KMS-11 (cell line): ENCODE data around the gene FOXP1.

Experiments
- H2AFZ ChIP-seq: fragments of 200-600 bp; sonication (generic); 2 replicates; pipeline ENCODE4 v1.6.1; 2016; ENCODE audit warnings: antibody characterized with exemption, mixed run types, low read depth
- H3K27ac ChIP-seq: fragments of 200-600 bp; sonication (generic); 2 replicates; pipeline ENCODE4 v1.6.1; 2016; ENCODE audit warnings: mild to moderate bottlenecking, mixed run types
- H3K27me3 ChIP-seq: fragments of 200-600 bp; sonication (generic); 2 replicates; pipeline ENCODE4 v1.6.1; 2017; ENCODE audit warnings: mild to moderate bottlenecking, low read depth, mixed run types, moderate library complexity; ENCODE audit not compliant: insufficient read depth
- H3K36me3 ChIP-seq: fragments of 200-600 bp; sonication (generic); 2 replicates; pipeline ENCODE4 v1.6.1; 2017; ENCODE audit warnings: mild to moderate bottlenecking, mixed run types; ENCODE audit not compliant: insufficient read depth
- H3K4me1 ChIP-seq: fragments of 200-600 bp; sonication (generic); 2 replicates; pipeline ENCODE4 v1.6.1; 2016; ENCODE audit warnings: mild to moderate bottlenecking, low read depth, mixed run types; ENCODE audit not compliant: poor library complexity, severe bottlenecking
- H3K4me2 ChIP-seq: fragments of 200-600 bp; sonication (generic); 2 replicates; pipeline ENCODE4 v1.7.0; 2016; ENCODE audit warnings: mild to moderate bottlenecking, mixed run types
- H3K4me3 ChIP-seq: fragments of 200-600 bp; sonication (generic); IDR thresholded peaks from 2 replicates; pipeline ENCODE4 v1.6.1; 2017; ENCODE audit warnings: low read depth, low read length, mixed read lengths; ENCODE audit not compliant: insufficient read depth
- H3K79me2 ChIP-seq: fragments of 200-600 bp; sonication (generic); 2 replicates; pipeline ENCODE4 v1.6.1; 2016; ENCODE audit warnings: low read depth, mixed run types; ENCODE audit not compliant: insufficient read depth
- H3K9ac ChIP-seq: fragments of 200-600 bp; sonication (generic); 2 replicates; pipeline ENCODE4 v1.6.1; 2016; ENCODE audit warnings: mild to moderate bottlenecking, mixed run types
- H4K20me1 ChIP-seq: fragments of 200-600 bp; sonication (generic); 2 replicates; pipeline ENCODE4 v1.6.1; 2016; ENCODE audit warnings: mild to moderate bottlenecking, mixed run types; ENCODE audit not compliant: insufficient read depth
- CTCF ChIP-seq: fragments of 200-600 bp; sonication (generic); conservative IDR thresholded peaks from 2 replicates; pipeline ENCODE4 v1.6.1; 2017; ENCODE audit warnings: low read depth, mild to moderate bottlenecking, antibody characterized with exemption, low read length, moderate library complexity, mixed read lengths

Gene FOXP1

GRCh38 chr3:71360764-71361163, 222.8 kb downstream of the FOXP1 start:
- Histone ChIP-seq H3K9ac (no peak overlapping the region), H3K4me2 (no peak overlapping the region), H4K20me1 (no peaks in the 10 kb centered on the region), H3K36me3 (no peaks in the 10 kb centered on the region), H2AFZ (no peak overlapping the region), H3K4me3 (no peak overlapping the region), H3K79me2 (no peaks in the 10 kb centered on the region), H3K4me1 (peaks cover 15% of the 10 kb centered on the region), H3K27me3 (no peaks in the 10 kb centered on the region), H3K27ac (no peak overlapping the region)
- TF ChIP-seq CTCF = no peak

GRCh38 chr3:71360180-71360579, 223.3 kb downstream of the FOXP1 start:
- no peaks in the 10 kb centered on the region for H3K36me3 ChIP-seq
- H4K20me1 ChIP-seq = no peaks in the 10 kb centered on the region
- H3K4me3 ChIP-seq = no peak overlapping the region
- no peak overlapping the region for H3K4me2 ChIP-seq
- no peak overlapping the region for H3K27ac ChIP-seq
- no peak overlapping the region for H3K9ac ChIP-seq
- peaks cover 21% of the 10 kb centered on the region for H3K4me1 ChIP-seq
- no peak overlapping the region for H2AFZ ChIP-seq
- H3K27me3 ChIP-seq = no peaks in the 10 kb centered on the region
- no peaks in the 10 kb centered on the region for H3K79me2 ChIP-seq
- TF ChIP-seq CTCF = no peak

DNA sequence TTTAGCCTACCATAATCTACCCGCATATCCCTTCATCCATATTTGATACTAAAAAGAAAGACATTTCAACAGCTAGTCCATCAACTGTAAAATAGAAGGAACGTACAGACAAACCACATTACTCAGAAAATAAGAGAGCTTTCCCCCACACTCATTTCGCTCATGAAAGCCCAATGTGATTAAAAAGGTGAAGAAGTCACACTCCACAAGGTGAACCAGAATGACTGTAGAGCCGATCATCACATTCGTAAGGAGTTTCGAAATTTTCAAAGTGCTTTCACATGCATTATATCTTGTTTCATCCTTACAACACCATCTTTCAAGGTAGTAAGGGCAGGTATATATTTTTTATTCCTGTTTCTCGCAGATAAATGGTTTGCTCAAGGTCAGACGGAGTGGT, 225.3 kb downstream of the FOXP1 start:
- H3K4me2 ChIP-seq = no peak overlapping the region
- no peak for TF ChIP-seq CTCF

DNA sequence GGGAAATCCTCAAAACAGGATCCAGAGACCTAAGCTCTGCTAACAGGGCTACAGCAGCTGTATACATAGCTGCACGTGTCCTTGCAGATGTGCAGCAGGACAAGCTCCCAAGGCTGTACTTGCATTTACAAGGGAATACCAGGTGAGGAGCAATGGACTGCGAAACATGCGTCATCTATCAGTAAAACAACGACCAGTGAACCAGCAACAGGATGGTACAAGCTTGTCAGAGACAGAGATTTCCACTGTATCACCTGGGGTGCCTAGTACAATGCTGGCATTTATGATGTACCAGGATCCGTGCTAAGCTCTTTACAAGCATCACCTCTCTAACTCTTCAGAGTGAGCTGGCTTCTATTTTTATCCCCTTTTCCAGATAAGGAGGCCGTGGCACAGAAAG, 227.3 kb downstream of the FOXP1 start:
- no peaks in the 10 kb centered on the region for H3K36me3 ChIP-seq
- H2AFZ ChIP-seq = peak overlapping the region; percentile 52; the same call in 1 of the 2 replicates
- no peaks in the 10 kb centered on the region for H3K79me2 ChIP-seq
- H3K4me3 ChIP-seq = peak overlapping the region; percentile 44
- H3K9ac ChIP-seq = peak overlapping the region; percentile 30; the same call in 1 of the 2 replicates
- H3K4me2 ChIP-seq = peak overlapping the region; percentile 60
- peak overlapping the region; percentile 78 for H3K27ac ChIP-seq
- TF ChIP-seq CTCF = no peak
- peaks cover 27% of the 10 kb centered on the region for H3K4me1 ChIP-seq
- no peaks in the 10 kb centered on the region for H4K20me1 ChIP-seq
- H3K27me3 ChIP-seq = no peaks in the 10 kb centered on the region

More for the DNA sequence above, 225.3 kb downstream of the FOXP1 start:
- Histone ChIP-seq H3K27ac (no peak overlapping the region), H3K79me2 (no peaks in the 10 kb centered on the region), H3K27me3 (no peaks in the 10 kb centered on the region), H3K4me3 (no peak overlapping the region), H3K4me1 (peaks cover 27% of the 10 kb centered on the region), H2AFZ (no peak overlapping the region), H4K20me1 (no peaks in the 10 kb centered on the region), H3K9ac (no peak overlapping the region), H3K36me3 (no peaks in the 10 kb centered on the region)

GRCh38 chr3:71355862-71356261, 227.7 kb downstream of the FOXP1 start:
- peak overlapping the region; percentile 78 for H3K27ac ChIP-seq
- no peak for TF ChIP-seq CTCF
- H3K4me2 ChIP-seq = peak overlapping the region; percentile 60

More at GRCh38 chr3:71355862-71356261, 227.7 kb downstream of the FOXP1 start:
- H3K4me1 ChIP-seq = peaks cover 27% of the 10 kb centered on the region
- H4K20me1 ChIP-seq = no peaks in the 10 kb centered on the region
- H3K27me3 ChIP-seq = no peaks in the 10 kb centered on the region
- no peaks in the 10 kb centered on the region for H3K36me3 ChIP-seq
- H2AFZ ChIP-seq = peak overlapping the region; percentile 54
- H3K4me3 ChIP-seq = peak overlapping the region; percentile 44
- H3K9ac ChIP-seq = peak overlapping the region; percentile 30; the same call in 1 of the 2 replicates
- no peaks in the 10 kb centered on the region for H3K79me2 ChIP-seq
